HG03280 (cell line): ENCODE results near the gene RILPL2.
A peak's percentile ranks its signal among the peaks of the same experiment; 100 is the strongest.
"Not testable (repeated sequence)": the region's sequence is repeated elsewhere in the genome, so short reads cannot be mapped to it uniquely, and the experiment has no call there.

ENCODE experiments used
- ATAC-seq: cut with Tn5 transposase; IDR thresholded peaks from one replicate; pipeline ENCODE4 v1.9.1; 2021; ENCODE audit warnings: mild to moderate bottlenecking, moderate library complexity; ENCODE audit not compliant: unreplicated experiment

RILPL2 gene

DNA sequence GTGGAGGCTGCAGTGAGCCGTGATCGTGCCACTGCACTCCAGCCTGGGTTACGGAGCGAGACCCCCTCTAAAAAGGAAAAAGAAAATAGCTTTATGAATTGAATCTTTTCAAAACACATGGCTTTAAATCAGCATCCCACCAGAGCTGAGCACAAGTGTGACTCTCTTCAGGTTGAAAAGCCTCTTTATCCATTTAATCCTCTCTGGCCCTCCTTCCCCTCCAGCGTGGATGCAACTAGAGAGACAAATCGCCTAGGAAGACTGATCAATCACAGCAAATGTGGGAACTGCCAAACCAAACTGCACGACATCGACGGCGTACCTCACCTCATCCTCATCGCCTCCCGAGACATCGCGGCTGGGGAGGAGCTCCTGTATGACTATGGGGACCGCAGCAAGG, 29.2 kb downstream of the RILPL2 start:
- not testable (repeated sequence) for ATAC-seq

DNA sequence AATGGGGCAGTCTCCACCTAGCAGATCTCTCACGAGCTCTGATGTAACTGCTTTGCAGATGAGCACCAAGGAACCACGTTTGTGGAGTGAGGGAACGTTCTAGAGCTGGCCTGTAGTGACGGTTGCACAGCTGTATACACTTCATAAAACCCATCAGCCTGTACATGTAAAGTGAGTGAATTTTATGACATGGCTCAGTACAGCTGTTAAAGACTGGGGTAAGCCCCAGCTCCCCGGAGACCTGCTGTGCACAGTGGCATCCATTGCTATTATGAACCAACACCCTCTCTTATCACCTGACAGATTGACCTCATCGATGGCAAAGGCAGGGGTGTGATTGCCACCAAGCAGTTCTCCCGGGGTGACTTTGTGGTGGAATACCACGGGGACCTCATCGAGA, 31.9 kb downstream of the RILPL2 start:
- ATAC-seq = no peak

DNA sequence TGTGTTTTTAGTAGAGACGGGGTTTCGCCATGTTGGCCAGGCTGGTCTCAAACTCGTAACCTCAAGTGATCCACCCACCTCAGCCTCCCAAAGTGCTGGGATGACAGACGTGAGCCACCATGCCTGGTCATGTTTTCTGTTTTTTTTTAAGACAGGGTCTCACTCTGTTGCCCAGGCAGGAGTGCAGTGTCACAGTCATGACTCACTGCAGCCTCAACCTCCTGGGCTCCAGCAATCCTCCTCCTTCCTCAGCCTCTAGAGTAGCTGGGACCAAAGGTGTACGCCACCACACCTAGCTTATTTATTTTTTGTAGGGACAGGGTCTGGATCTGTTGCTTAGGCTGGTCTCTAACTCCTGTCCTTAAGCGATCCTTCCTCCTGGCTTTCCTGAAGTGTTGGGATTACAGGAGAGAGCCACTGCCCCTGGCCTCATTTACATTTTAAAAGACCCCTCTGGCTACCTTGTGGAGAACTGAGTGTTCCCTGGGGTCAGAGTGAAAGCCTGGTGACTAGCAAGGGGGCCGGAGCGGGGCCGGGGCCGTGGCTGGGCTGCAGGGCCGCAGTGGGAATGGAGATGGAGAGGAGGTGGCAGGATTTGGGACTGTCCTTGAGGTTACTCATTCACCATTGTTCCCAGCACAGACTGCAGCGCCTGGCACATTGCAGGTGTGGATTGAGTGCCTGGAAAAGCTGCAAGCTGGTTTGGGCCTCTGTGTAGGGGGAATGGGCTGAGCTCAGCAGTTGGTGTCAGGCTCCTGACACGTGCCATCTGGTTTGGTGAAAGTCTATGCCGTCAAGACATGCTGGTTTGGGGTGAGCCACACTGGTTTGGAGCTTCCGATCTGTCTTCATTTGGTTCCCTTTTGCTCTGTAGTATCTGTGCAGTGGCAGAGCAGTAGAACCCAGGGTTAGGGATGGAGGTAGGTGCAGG, 34.5 kb downstream of the RILPL2 start:
- ATAC-seq = no peak

DNA sequence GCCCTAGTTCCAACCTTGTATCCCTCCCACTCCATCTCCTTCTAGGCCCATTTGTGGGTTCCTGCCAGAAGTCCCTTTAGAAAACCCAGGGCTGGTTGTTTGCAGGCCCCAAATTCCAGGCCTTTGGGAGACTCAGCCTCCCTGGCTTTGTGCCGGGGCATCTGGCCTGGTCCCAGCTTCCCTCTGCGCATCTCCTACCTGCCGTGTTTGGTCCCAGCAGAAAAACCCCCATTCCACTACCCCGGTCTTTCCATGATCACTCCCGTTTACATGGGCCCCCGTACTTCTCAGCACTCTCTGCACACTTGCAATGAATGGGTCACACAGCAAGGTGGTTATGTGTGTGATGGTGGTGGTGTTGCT, 37.2 kb downstream of the RILPL2 start:
- no peak for ATAC-seq

DNA sequence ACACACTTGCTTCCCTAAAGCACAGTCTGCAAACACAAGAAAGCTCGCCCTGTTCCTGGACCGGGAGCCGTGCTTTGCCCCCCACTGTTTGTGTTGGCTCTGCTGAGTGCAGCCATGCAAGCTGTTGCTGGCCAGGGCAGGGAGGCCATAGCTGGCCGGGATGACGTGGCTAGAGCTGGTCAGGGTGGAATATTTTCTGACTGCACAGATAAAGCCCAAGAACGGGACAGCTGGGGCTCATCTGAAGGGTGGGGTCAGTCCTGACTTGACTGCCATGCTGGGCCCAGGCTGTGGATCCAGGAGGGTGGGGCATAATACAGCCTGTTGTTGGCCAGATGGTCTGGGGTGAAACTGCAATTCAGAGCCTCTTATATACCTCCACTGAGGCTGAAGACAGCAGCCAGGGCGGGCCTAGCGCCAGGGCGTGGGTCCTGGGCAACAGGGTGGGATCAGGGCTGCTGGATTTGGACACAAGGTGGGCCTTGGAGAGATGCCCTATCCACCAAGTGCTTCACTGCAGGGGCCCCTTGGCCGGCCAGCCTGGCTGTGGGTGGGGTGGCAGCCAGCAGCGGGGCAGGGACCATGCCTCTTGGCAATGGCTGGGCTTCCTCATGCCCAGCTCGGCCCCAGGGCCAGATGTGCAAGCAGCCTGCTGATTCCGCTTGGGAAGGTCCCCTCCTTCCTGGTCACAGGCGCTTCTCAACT, 37.8 kb downstream of the RILPL2 start:
- no peak for ATAC-seq

DNA sequence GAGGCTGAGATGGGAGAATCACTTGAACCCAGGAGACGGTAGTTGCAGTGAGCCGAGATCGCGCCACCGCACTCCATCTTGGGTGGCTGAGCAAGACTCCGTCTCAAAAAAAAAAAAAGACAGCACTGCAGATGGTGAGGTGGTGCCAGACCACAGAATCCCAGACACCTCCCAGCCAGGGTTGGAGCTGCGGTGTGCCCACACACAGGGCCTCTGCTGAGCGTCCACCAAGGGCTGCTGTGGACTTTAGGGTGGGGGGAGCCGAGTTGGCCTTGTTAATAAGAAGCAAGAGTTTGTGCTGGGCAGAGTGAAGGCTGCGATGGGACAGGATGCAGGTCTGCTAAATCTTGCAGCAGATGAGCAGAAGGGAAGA, 38.3 kb downstream of the RILPL2 start:
- ATAC-seq = no peak

DNA sequence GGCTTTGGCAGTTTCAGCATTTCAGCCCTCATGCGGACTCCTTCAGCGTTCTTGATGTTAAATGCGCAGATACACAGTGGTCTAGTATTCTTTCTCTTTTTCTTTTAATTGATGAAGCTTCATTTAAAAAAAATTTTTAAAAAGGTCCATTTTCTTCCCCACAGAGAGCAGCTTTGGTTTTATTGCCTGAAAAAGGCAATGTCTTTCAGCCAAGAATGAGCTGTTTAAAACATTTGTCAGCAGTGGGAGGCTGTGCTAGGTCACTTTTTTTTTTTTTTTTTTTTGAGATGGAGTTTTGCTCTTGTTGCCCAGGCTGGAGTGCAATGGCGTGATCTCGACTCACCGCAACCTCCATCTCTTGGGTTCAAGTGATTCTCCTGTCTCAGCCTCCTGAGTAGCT, 39.1 kb downstream of the RILPL2 start:
- ATAC-seq = no peak

DNA sequence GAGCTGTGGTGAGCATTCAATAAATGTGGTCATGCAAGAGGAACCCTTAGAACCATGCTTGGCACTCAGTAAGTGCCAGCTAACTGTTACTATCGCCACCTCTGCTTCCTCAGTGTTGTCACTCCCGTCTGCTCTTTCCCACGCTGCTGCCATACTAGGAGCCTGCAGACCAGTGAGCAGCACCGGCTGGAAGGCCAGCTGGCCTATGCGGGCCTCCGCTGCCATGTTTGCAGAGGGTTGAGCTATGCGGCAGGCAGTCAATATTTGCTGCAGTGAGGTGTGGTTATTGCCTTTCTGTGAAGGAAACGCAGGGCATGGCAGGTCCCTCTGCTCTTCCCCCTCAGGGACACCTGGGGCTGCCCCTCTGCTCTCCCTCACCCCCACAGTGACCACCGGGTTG, 39.5 kb downstream of the RILPL2 start:
- ATAC-seq = no peak

DNA sequence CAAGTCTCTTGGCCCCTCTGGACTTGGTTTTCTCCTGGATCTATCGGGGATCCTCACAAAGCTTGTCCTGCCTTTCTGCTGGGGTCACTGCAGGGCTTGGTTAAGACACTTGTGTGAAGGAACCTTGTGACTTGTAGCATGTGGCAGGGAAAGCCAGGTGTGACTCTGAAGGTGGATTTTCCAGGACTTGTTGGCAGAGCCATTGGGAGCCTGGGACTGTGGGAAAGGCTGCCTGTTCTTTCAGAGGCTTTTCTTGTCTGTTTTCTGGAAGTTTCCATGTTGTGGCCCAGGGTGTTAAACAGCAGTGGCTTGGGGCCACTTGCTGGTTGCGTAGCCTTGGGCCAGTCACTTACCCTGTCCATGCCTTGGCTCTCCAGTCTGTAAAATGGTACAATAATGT, 39.9 kb downstream of the RILPL2 start:
- ATAC-seq = no peak

DNA sequence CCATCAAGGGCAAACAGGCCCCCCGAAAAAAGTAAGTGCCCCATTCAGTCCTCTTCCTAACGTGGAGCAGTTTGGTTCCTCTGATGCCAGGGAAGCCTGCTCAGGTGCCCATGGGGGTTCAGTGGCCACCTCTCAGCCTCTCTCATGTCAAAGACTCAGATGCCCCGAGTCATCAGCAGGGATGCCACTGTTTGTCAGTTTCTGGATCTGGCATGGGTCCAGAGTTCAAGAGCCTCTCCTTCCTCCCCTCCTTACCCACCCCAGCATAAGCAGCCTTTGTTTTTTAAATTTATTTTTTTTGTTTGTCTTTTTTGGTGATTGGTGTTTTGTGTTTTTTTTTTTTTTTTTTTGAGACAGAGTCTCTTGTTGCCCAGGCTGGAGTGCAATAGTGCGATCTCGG, 41.2 kb downstream of the RILPL2 start:
- no peak for ATAC-seq

DNA sequence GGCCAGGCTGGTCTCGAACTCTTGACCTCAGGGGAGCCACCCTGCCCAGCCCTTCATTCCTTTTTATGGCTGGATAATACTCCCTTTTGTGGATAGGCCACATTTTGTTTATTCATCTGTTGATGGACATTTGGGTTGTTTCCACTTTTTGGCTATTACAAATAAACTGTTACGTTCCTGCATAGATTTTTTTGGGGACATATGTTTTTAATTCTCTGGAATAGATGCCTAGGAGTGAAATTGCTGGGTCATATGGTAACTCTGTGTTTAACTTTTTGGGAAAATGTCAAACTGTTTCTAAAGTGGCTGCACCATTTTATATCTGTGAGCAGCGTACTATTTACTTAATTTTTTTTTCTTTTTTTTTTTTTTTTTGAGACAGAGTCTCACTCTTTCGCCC, 42.7 kb downstream of the RILPL2 start:
- no peak for ATAC-seq

DNA sequence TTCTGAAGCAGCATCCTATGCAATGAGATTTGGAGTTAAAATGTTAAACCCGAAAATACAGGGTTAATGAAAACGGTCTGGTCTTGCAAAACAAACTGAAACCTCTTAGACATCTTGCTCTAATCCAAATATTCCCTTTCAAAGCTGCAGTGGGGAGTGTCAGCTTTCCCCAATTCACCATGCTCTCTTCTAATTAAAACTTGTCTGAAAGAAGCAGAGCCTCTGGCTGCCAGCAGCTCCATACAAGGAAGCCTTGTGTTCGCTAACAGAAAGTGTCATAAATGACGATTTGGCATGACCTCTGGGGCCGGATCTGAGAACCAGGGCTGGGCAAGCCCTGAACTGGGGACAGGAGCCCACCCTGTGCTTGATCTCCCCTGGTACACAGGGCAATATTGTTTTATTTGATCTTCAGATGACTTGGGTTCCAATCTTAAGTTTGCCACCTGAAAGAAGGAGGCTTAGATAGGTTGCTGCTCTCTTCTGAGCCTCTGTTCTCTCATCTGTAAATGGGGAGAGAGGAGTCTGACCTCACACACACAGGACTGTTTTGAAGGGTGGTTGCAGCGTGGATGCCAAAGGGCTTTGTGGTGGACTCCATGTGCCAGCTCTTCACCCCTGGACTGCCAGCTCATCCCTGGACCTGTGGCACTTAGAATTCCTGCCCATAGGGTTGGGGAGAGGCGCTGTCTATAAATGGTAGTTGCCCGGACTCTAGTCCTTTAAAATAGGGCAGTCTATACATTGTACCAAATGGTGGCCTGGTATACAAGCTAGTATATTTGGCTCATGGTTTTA, 44.7 kb downstream of the RILPL2 start:
- ATAC-seq = no peak

DNA sequence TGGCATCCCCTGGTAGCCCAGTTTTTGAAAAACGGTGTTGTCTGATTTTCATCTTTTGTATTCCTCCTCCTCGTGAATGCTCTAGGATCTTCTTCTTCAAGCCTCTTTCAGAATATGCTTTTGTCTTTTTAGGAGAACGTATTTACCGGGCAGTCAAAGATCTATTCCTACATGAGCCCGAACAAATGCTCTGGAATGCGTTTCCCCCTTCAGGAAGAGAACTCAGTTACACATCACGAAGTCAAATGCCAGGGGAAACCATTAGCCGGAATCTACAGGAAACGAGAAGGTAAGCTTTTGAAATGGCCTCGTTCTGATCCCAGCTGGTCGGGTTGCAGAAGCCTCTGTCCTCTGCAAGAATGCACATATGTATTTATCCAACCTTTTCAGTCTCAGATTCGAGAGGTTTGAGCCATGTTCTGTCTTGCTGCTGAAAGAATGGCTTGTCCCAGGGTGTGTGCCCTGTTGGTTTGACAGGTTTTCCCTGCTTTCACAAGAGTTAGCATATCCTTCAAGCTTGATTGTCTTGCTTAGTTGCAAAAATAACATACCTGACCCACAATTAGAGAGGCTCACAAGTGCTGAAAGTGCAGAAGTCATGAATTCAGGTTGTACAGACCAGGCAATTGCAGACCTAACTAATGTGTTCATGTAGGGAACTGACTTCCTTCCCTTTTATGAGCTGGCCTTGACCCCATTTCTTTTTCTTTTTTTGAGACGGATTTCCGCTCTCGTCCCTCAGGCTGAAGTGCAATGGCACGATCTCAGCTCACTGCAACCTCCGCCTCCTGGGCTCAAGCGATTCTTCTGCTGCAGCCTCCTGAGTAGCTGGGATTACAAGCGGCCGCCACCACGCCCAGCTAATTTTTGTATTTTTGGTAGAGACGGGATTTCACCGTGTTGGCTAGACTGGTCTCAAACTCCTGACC, 45.7 kb downstream of the RILPL2 start:
- ATAC-seq = no peak

DNA sequence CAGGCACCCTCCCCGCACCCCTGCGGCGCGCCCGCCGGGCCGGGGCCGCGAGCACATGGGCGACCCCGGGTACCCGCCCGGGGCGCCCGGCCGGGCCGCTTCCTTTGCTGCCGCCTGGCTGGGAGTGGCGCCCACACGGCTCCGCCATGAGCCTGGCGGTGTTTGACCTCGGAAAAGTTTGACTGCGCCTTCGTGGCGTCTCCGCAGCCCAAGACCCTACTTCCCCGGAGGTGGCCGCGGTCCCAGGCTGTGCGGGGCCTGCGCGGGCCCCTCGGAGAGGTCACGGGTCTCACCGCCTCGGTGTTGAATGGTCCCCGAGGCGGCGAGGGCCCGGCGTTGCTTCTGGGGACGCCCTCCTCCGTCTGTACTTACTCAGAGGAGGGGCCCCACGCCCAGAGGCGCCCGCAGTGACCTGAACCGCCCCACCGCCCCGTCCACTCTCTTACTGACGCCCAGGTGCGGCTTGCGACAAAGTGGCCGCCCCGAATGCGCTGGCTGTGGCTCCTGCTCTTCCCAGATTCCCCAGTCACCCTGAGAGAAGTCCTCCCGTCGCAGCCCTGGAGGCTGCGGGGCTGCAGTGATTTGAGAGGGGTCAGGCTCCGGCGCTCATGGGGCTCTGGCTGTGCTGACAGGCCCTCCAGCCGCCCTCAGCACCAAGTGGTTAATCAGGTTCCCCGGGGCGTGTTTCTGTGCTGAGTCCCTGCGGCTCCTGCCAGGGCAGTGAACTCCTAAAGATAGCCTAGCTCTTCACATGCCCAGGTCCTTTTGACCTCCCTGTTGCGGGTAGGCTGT, 46.7 kb downstream of the RILPL2 start:
- ATAC-seq = peak; percentile 20

DNA sequence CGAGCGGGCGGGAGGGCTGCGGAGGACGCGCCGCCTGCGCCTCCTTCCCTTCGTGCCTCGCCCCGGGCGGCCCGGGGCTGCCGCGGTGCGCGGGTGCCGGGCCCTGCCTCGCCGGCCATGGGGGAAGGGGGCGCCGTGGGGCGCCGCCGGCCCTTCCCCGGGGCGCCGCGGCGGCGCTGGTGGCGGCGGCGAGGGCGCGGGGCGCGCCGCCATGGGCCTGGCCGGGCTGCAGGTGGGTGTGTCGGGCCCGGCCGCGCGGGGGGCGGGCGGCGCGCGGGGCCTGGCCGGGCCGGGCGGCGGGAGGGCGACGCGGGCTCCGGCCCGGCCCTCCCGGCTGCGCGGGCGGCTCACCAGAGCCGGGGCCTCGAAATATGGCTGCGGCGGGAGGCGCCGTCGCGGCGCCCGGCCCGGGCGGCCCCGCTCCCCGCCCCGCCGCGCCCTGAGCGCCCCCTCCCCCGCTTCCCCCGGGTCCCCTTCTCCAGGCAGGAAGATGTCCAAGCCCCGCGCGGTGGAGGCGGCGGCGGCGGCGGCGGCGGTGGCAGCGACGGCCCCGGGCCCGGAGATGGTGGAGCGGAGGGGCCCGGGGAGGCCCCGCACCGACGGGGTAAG, 47.4 kb downstream of the RILPL2 start:
- ATAC-seq = no peak

DNA sequence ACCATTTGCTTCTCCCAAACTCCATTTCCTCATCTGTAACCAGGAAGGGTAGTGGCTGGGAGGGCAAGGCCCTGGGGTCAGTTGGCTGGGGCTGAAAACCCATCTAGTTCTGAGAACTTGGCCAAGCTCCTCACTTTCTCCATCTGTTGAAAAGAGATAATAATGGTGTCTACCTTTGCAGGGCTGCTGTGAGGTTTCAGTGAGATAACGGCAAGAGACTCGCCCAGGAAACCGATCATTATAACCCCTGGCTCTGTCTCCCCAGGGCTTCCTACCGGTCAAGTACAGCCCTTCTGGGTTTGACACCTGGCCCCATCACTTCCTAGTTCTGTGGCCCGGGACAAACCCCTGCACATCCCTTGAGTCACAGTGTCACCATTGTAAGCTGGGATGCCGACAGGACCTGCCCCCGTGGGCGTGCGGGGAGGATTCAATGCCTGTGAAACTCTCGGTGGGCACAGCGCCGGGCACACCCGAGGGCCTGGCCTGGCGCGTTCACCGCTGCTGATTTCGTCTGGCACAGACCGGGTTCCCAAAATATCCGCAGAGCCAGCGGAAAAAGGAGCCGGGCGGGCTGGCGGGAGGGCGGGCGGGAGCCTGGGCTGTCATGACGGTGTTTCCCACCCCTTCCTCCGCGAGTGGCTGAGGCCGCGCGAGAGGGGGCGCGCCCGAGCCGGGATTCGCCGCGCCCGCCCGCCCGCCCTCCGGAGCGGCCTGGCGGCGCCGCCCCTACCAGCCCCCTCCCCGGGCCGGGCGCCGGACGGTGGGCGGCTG, 48.1 kb downstream of the RILPL2 start:
- peak; percentile 45 for ATAC-seq

DNA sequence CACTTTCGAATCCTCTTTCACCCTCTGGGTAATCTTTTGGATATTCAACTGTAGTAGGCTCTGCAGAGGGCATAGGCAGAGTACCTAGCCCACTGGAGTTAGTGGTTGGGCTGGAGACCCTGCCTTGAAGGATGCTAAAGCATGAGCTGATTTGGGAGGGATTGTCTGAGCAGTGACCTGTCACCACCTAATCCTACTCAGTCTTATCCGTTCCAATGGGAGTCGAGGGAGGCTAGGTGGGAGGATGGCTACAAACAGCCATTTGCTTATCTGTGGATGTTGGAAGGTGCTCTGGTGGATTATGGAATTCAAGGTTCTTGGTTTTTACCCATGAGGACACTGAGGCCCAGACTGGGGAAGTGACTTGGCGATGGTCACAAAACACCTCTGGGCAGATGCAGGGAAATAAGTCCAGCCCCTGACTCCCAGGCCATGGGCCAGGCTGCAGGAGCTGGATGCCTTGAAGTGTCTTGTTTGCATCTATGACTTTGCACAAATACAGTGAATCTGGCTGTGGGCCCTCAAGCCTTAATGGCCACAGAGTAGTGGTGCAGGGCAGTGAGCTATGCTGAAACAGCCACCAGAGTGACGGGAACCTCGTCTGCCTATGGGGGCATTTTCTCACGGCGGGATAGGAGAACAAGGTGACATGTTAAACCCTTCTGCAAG, 48.8 kb downstream of the RILPL2 start:
- no peak for ATAC-seq

DNA sequence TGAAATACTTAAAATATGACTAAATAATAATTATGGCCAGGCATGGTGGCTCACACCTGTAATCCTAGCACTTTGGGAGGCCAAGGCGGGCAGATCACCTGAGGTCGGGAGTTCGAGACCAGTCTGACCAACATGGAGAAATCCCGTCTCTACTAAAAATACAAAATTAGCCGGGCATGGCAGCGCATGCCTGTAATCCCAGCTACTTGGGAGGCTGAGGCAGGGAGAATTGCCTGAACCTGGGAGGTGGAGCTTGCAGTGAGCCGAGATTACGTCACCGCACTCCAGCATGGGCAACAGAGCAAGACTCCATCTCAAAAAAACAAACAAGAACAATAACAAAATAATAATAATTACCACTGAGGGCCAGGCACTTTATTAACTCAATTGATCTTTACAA, 50.9 kb downstream of the RILPL2 start:
- not testable (repeated sequence) for ATAC-seq
